Activated naive CD8-positive, alpha-beta T cell treated with anti-CD3 and anti-CD28 coated beads, Interleukin-2, amount 50 U/mL, for 24 hours (primary cell): Measurements from ENCODE around the gene OR1S2.

Experiments used
- ATAC-seq: fragments of 150-1000 bp; cut with Tn5 transposase; one replicate; pipeline ENCODE4 v1.10.0; 2021
- DNase-seq: peaks from one replicate; pipeline ENCODE4 v3.0.0; 2021
- H3K27ac Mint-ChIP-seq: one replicate; pipeline ENCODE4 v1.8.0; 2021; ENCODE audit warnings: mild to moderate bottlenecking, mixed read lengths
- H3K27me3 Mint-ChIP-seq: one replicate; pipeline ENCODE4 v1.8.0; 2021; ENCODE audit warnings: mixed read lengths
- H3K36me3 Mint-ChIP-seq: one replicate; pipeline ENCODE4 v1.8.0; 2021; ENCODE audit warnings: low read depth, mixed read lengths
- H3K4me1 Mint-ChIP-seq: one replicate; pipeline ENCODE4 v1.8.0; 2021; ENCODE audit warnings: mixed read lengths
- H3K4me3 Mint-ChIP-seq: one replicate; pipeline ENCODE4 v1.8.0; 2021; ENCODE audit warnings: mild to moderate bottlenecking, moderate library complexity, mixed read lengths
- H3K9me3 Mint-ChIP-seq: one replicate; pipeline ENCODE4 v1.8.0; 2021; ENCODE audit warnings: mixed read lengths

The OR1S2 gene

GRCh38 chr11:58165504-58166106, 38.3 kb downstream of the OR1S2 start:
- Mint-ChIP-seq H3K27ac (no peak overlapping the region), H3K4me3 (no peak overlapping the region), H3K4me1 (no peaks in the 10 kb centered on the region), H3K27me3 (no peaks in the 10 kb centered on the region), H3K9me3 (peaks cover 2% of the 10 kb centered on the region), H3K36me3 (no peaks in the 10 kb centered on the region)
- ATAC-seq (no peak), DNase-seq (no peak)

GRCh38 chr11:58164990-58165389, 39.0 kb downstream of the OR1S2 start:
- no peaks in the 10 kb centered on the region for H3K4me1 Mint-ChIP-seq
- ATAC-seq (no peak), DNase-seq (no peak)
- H3K36me3 Mint-ChIP-seq = no peaks in the 10 kb centered on the region
- no peak overlapping the region for H3K27ac Mint-ChIP-seq
- H3K27me3 Mint-ChIP-seq = no peaks in the 10 kb centered on the region
- H3K9me3 Mint-ChIP-seq = peaks cover 7% of the 10 kb centered on the region
- no peak overlapping the region for H3K4me3 Mint-ChIP-seq

GRCh38 chr11:58164389-58164788, 39.6 kb downstream of the OR1S2 start:
- peaks cover 7% of the 10 kb centered on the region for H3K9me3 Mint-ChIP-seq
- no peaks in the 10 kb centered on the region for H3K36me3 Mint-ChIP-seq
- peaks cover 2% of the 10 kb centered on the region for H3K27me3 Mint-ChIP-seq
- ATAC-seq (no peak), DNase-seq (no peak)
- H3K4me3 Mint-ChIP-seq = no peak overlapping the region
- H3K4me1 Mint-ChIP-seq = no peaks in the 10 kb centered on the region
- H3K27ac Mint-ChIP-seq = no peak overlapping the region
